PC-9 (cell line): ENCODE results near the gene EDA. TPM values are rescaled to one million over a fixed set of nuclear protein-coding genes. Genes with fewer than 3 reads are reported as not detected.

Source experiments
- BruUV-seq: library from RNA; stranded (reverse); fragments of 400-500 nt; replicated peaks from 2 replicates; lab custom pipeline; 2021; lab: Mats Ljungman, UMichigan
- CTCF ChIA-PET: fragments of 300-600 bp; sonication (Branson Sonifier 250); formaldehyde crosslinking; loops from one replicate; lab custom pipeline; 2022; ENCODE audit warnings: antibody characterized with exemption; lab: Charles Lee
- POLR2A ChIA-PET: fragments of 300-600 bp; sonication (Branson Sonifier 250); formaldehyde crosslinking; loops from one replicate; lab custom pipeline; 2022; ENCODE audit warnings: antibody characterized with exemption; ENCODE audit not compliant: unreplicated experiment; lab: Charles Lee
- DNase-seq, 2 experiments: peaks; one replicate each; pipeline versions ENCODE4 v3.0.0 to v3.0.0-alpha.2; 2015 to 2022; ENCODE audit warnings: mixed read lengths in 1 of 2
- H2AFZ ChIP-seq: fragments of 200-600 bp; sonication (generic); 2 replicates; pipeline ENCODE4 v1.8.1; 2017; ENCODE audit warnings: antibody characterized with exemption
- H3F3A ChIP-seq: fragments of 200-600 bp; sonication (generic); 2 replicates; pipeline ENCODE4 v1.8.1; 2017; ENCODE audit warnings: antibody characterized with exemption, mild to moderate bottlenecking, low read depth; ENCODE audit not compliant: insufficient read depth
- H3K27ac ChIP-seq: fragments of 200-600 bp; sonication (generic); 2 replicates; pipeline ENCODE4 v1.6.1; 2016; ENCODE audit warnings: mixed run types
- H3K27me3 ChIP-seq: fragments of 200-600 bp; sonication (generic); 2 replicates; pipeline ENCODE4 v1.6.1; 2016; ENCODE audit warnings: low read depth, mixed run types; ENCODE audit not compliant: insufficient read depth
- H3K36me3 ChIP-seq: fragments of 200-600 bp; sonication (generic); 2 replicates; pipeline ENCODE4 v1.6.1; 2016; ENCODE audit warnings: low read depth, mixed run types
- H3K4me1 ChIP-seq: fragments of 200-600 bp; sonication (generic); replicated peaks from 2 replicates; pipeline ENCODE4 v1.6.1; 2016; ENCODE audit warnings: mixed run types; ENCODE audit not compliant: insufficient read depth
- H3K4me2 ChIP-seq: fragments of 200-600 bp; sonication (generic); 2 replicates; pipeline ENCODE4 v1.6.1; 2017; ENCODE audit warnings: mixed run types
- H3K4me3 ChIP-seq: fragments of 200-600 bp; sonication (generic); 2 replicates; pipeline ENCODE4 v1.6.1; 2016; ENCODE audit warnings: mixed run types
- H3K79me2 ChIP-seq: fragments of 200-600 bp; sonication (generic); 2 replicates; pipeline ENCODE4 v1.6.1; 2017; ENCODE audit warnings: low read depth, mixed run types
- H3K9me2 ChIP-seq: fragments of 200-600 bp; sonication (generic); 2 replicates; pipeline ENCODE4 v1.8.1; 2017; ENCODE audit warnings: mild to moderate bottlenecking; ENCODE audit not compliant: insufficient read depth
- H3K9me3 ChIP-seq: fragments of 200-600 bp; sonication (generic); 2 replicates; pipeline ENCODE4 v1.8.1; 2016; ENCODE audit warnings: low read depth; ENCODE audit not compliant: insufficient read depth
- H4K20me1 ChIP-seq: fragments of 200-600 bp; sonication (generic); 2 replicates; pipeline ENCODE4 v1.8.1; 2017; ENCODE audit not compliant: insufficient read depth
- CTCF ChIP-seq: fragments of 200-600 bp; sonication (generic); conservative IDR thresholded peaks from 2 replicates; pipeline ENCODE4 v1.6.1; 2017; ENCODE audit warnings: mixed run types, antibody characterized with exemption, mild to moderate bottlenecking, moderate library complexity
- EZH2 ChIP-seq: fragments of 200-600 bp; sonication (generic); IDR thresholded peaks from 2 replicates; pipeline ENCODE4 v1.8.0; 2017; ENCODE audit warnings: antibody characterized with exemption, low read depth
- intact Hi-C: fragments of 100-400 bp; cut with micrococcal nuclease; formaldehyde crosslinking; loops from one replicate; pipeline ENCODE4 v1.10.0; 2022; ENCODE audit not compliant: unreplicated experiment
- total RNA-seq: library from RNA; stranded (reverse); gene quantifications from 2 replicates; pipeline ENCODE4 v1.2.3, GENCODE V29; 2021

EDA gene
- total RNA-seq, 1 experiment from 2014 or later, result not detected

- no peaks in the 10 kb centered on the region for H3F3A ChIP-seq
- no peaks in the 10 kb centered on the region for H3K36me3 ChIP-seq
- H3K4me2 ChIP-seq, result no peak overlapping the region
- no peaks in the 10 kb centered on the region for H3K9me2 ChIP-seq
- H3K27me3 ChIP-seq, result no peaks in the 10 kb centered on the region
- no peak overlapping the region for H2AFZ ChIP-seq
- no peaks in the 10 kb centered on the region for H3K4me1 ChIP-seq
- BruUV-seq, result no TSS peak
- ChIA-PET CTCF (no interaction called here), POLR2A (no interaction called here)
- intact Hi-C loops, result no loop called here
- DNase-seq, result no peak
- no peak overlapping the region for H3K4me3 ChIP-seq
- H3K9me3 ChIP-seq, result no peaks in the 10 kb centered on the region
- no peak overlapping the region for H3K27ac ChIP-seq
- TF ChIP-seq EZH2 (no peak), CTCF (no peak)
- no peaks in the 10 kb centered on the region for H3K79me2 ChIP-seq
- no peaks in the 10 kb centered on the region for H4K20me1 ChIP-seq
These were observed 10.2 kb downstream of the EDA start for GRCh38 chrX:69626129-69626528.

GRCh38 chrX:69627744-69628143 is 11.8 kb downstream of the EDA start:
- POLR2A ChIA-PET, result no interaction called here
- no peaks in the 10 kb centered on the region for H3K4me1 ChIP-seq
- no peak overlapping the region for H3K4me2 ChIP-seq
- DNase-seq, result no peak
- H2AFZ ChIP-seq, result no peak overlapping the region
- no peaks in the 10 kb centered on the region for H3K9me3 ChIP-seq
- no peaks in the 10 kb centered on the region for H3K27me3 ChIP-seq
- intact Hi-C loops, result no loop called here
- no peaks in the 10 kb centered on the region for H3F3A ChIP-seq
- no peaks in the 10 kb centered on the region for H3K79me2 ChIP-seq
- CTCF ChIA-PET, result no interaction called here
- no peaks in the 10 kb centered on the region for H3K9me2 ChIP-seq
- no peaks in the 10 kb centered on the region for H3K36me3 ChIP-seq
- H3K4me3 ChIP-seq, result no peak overlapping the region
- TF ChIP-seq EZH2, result no peak
- no peak for TF ChIP-seq CTCF
- no peak overlapping the region for H3K27ac ChIP-seq
- H4K20me1 ChIP-seq, result no peaks in the 10 kb centered on the region
- no TSS peak for BruUV-seq

- TF ChIP-seq EZH2, result no peak
- no peak for TF ChIP-seq CTCF
- Histone ChIP-seq H3F3A (no peaks in the 10 kb centered on the region), H3K27ac (no peak overlapping the region), H4K20me1 (no peaks in the 10 kb centered on the region), H3K79me2 (no peaks in the 10 kb centered on the region), H3K4me3 (no peak overlapping the region), H3K4me1 (no peaks in the 10 kb centered on the region), H2AFZ (no peak overlapping the region), H3K4me2 (no peak overlapping the region), H3K9me2 (no peaks in the 10 kb centered on the region), H3K36me3 (no peaks in the 10 kb centered on the region), H3K9me3 (no peaks in the 10 kb centered on the region), H3K27me3 (no peaks in the 10 kb centered on the region)
- DNase-seq, result no peak
- CTCF ChIA-PET, result no interaction called here
- POLR2A ChIA-PET, result no interaction called here
- no TSS peak for BruUV-seq
- intact Hi-C loops, result no loop called here
These were observed 14.2 kb downstream of the EDA start for GRCh38 chrX:69630147-69630546.
